Measurements from ENCODE around the gene SMYD3.
"Not testable (repeated sequence)": the region's sequence is repeated elsewhere in the genome, so short reads cannot be mapped to it uniquely, and the experiment has no call there.

The SMYD3 gene

DNA sequence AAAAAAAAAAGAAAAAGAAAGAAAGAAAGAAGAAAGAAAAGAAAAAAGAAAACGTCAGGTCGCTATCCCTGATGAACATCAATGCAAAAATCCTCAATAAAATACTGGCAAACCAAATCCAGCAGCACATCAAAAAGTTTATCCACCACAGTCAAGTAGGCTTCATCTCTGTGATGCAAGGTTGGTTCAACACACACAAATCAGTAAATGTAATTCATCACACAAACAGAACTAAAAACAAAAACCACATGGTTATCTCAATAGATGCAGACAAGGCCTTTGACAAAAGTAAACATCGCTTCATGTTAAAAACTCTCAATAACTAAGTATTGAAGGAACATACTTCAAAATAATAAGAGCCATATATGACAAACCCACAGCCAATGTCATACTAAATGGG, 779.0 kb downstream of the SMYD3 start:
- not testable (repeated sequence) for DNase-seq

DNA sequence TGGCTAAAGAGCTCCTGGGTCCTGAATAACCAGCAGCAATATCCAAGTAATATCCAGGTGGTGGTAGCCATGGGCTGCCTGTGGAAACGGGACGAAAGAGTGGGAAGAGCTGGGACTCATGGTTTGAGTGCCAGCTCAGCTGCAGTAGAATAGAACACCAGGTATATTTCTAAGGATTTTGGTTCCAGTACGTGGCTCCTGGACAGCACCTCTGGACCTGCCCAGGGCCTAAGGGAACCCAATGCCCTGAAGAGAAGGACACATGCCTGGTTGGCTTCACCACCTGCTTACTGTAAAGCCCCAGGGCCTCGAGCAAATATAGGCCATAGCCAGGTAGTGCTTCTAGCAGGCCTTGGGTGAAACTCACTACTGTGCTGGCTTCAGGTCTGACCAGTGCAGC, 785.6 kb downstream of the SMYD3 start:
- no peak for DNase-seq

DNA sequence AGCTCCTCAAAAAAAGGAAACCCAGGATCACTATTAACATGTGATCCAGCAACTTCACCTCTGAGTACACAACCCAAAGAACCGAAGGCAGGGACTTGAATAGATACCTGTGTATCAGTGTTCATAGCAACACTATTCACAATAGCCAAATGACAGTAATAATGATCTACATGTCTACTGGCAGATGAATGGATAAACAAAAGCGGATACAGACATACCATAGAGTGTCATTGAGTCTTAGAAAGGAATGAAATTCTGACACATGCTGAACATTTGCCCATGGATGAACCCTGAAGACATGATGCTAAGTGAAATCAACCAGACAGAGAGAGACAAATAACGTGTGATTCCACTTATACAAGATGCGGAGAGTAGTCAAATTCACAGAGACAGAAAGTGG, 788.1 kb downstream of the SMYD3 start:
- DNase-seq, result no peak

- no peak for DNase-seq
Measured at GRCh38 chr1:245718123-245718522, 789.0 kb downstream of the SMYD3 start.

DNA sequence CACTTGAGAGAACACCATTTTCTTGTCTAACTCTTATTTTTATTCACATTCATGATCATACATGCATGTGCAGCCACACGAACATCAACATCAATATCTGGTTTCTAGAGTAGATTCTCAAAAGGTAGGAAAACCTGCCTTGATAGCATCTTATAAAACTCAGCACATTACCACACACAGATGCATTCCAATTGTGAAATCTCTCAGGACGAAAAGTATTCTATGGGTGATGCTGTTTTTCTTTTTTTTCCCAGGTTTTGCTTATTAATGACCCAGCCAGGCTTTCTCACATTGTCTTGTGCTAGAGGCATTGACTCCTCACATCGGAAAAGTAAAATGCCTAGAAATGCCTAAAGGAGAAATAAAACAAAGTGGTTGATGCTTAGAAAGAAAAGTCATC, 789.5 kb downstream of the SMYD3 start:
- no peak for DNase-seq

- DNase-seq, result no peak
Measured at GRCh38 chr1:245716561-245716960, 790.5 kb downstream of the SMYD3 start.

- DNase-seq, result no peak
Measured at GRCh38 chr1:245715970-245716369, 791.1 kb downstream of the SMYD3 start.

DNA sequence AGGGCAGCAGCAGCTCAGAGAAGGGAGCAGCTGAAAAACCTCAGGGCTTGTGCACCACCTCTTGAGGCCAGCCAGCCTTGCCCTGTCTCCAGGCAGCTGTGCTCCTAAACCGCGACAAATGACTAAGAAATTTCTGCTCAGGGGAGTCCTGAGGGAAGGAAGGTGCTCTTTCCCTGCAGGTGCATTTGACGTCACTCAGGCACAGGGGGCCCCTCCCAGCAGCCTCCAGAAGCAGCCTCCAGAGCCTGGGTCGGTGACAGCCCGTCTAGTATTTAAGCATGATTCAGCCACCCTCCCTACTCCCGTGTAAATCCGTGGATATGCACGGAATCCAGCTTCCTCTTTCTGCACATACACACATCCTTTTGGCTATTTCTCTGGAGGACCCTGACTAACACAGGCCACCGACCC, 791.8 kb downstream of the SMYD3 start:
- DNase-seq, result no peak

- DNase-seq, result not testable (repeated sequence)
Measured at GRCh38 chr1:245714027-245714426, 793.1 kb downstream of the SMYD3 start.

DNA sequence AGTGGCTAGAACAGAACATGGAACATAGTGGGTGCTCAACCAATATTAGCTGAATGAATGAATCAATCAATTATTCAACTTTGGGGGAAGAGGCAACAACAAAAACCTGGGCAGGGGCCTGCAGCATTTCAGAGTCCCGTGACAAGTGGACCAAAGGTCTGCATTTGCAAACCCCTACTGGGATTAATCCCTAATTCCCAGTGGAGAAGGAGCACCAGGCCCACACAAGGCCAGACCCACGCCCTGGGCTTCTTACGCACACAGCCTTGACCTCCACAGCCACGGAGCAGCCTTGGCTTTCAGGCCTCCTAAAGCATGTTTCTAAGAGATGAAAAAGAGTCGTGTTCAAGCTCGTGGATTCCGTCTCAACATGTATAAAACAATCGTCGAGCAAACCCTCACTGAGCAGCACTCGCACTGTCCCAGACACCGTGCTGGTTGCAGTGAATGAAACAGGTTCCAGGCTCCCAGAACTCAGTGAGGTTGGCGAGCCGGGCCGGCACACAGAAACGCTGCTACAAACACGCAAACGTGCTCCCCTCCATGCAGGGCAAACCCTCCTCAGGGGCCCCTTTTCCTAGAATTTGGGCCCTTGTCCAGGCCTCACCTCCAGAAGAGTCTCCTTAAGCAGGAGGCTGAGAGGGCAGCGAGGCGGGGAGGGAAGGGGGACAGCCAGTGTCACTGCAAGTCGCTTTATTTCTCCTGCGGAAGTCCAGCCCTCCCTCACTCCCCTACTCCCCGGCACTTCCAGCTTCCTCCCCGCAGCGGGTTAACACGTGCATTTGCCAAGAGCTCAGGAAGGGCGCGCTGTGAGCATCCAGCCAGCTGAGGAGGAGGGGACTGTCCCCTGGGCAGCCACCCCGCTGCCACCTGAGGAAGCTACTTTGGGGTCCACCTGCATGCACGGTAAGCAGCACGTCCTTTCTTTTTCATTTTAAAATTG, 795.8 kb downstream of the SMYD3 start:
- no peak for DNase-seq

- DNase-seq, result no peak
Measured at GRCh38 chr1:245707941-245708340, 799.1 kb downstream of the SMYD3 start.

GRCh38 chr1:245704765-245705164, 802.3 kb downstream of the SMYD3 start:
- DNase-seq, result no peak

DNA sequence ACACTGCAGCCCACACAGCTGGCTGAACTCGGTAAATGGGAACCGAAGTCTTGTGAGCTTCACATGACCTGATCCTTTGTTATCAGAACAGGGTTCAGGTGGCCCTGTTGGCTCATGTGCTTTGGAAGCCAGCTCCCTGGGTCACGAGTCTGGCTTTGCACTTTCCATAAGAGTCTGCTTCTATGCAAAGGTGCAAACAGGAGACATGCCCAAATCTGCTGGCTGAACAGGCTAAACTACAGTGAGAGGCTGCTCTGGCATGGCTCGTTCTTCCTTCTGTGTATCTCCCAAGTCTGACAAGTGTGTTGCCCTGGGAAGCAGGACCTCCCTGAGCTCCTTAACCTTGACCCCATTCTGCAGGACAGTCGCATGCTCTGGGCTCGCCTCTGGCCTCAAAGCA, 802.7 kb downstream of the SMYD3 start:
- no peak for DNase-seq

GRCh38 chr1:245702346-245702745, 804.7 kb downstream of the SMYD3 start:
- no peak for DNase-seq

GRCh38 chr1:245701631-245702030, 805.4 kb downstream of the SMYD3 start:
- DNase-seq, result no peak

DNA sequence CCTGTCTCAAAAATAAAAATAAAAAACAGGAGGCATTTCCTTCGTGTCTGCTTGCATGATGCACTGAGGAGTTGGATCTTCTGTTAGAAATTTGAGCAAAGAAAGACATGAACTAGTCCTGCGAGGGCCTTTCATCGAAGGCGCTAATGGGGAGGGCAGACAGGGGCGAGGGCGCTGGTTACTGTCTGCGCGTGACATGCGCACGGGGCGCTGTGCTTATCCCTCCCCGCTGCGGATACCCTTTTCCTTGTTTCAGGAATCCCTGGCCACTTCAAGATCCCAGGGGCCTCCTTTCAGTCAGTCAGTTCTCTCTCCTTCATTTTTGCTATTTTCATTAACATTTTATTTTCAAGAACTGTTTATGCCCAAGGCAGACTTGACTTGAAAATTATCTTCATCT, 806.4 kb downstream of the SMYD3 start:
- no peak for DNase-seq

All from islet precursor cell (in vitro differentiated cells).